ENCODE results near the gene SDC4.

DNA sequence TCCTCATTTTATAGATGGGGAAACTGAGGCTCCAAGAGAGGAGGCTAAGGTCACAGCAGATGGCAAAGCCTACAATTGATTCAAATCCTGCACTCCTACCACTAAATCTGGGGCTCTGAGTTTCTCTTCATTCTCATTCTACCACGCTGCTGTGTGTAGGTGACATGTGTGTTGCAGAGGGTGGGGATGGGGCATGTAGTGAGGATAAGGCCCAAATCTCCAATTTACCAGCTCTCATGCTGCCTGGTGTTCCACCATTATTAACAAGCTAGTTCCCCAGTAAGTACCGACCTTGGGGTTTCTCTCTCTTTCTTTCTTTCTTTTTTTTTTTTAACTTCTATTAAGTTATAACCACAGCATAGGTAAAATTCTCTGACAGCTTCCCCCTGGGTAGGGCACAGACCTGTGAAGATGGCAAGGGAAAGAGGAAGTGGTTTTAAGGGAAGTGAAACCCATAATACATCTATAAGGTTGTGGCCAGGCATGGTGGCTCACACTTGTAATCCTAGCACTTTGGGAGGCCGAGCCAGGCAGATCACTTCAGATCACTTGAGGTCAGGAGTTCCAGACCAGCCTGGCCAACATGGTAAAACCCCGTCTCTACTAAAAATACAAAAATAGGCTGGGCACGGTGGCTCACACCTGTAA, 27.2 kb downstream of the SDC4 start:
- TF ChIP-seq RAD21 (IDR thresholded peaks at IDR 0.05) (no peak), GABPA (IDR thresholded peaks at IDR 0.05 in 1 of 2, conservative IDR thresholded peaks at IDR 0.05 in 1 of 2) (no peak), EGR1 (IDR thresholded peaks at IDR 0.05; ENCODE audit: low read depth in 2 of 2) (no peak), TAF1 (conservative IDR thresholded peaks at IDR 0.05) (no peak)
- TF ChIP-seq, protein P1, sequence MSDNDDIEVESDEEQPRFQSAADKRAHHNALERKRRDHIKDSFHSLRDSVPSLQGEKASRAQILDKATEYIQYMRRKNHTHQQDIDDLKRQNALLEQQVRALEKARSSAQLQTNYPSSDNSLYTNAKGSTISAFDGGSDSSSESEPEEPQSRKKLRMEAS (IDR thresholded peaks at IDR 0.05): no peak
- TF ChIP-seq, protein P2, sequence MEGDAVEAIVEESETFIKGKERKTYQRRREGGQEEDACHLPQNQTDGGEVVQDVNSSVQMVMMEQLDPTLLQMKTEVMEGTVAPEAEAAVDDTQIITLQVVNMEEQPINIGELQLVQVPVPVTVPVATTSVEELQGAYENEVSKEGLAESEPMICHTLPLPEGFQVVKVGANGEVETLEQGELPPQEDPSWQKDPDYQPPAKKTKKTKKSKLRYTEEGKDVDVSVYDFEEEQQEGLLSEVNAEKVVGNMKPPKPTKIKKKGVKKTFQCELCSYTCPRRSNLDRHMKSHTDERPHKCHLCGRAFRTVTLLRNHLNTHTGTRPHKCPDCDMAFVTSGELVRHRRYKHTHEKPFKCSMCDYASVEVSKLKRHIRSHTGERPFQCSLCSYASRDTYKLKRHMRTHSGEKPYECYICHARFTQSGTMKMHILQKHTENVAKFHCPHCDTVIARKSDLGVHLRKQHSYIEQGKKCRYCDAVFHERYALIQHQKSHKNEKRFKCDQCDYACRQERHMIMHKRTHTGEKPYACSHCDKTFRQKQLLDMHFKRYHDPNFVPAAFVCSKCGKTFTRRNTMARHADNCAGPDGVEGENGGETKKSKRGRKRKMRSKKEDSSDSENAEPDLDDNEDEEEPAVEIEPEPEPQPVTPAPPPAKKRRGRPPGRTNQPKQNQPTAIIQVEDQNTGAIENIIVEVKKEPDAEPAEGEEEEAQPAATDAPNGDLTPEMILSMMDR (IDR thresholded peaks at IDR 0.05; ENCODE audit: low read depth, low read length, missing input control): no peak
